GM12872 (cell line): Measurements from ENCODE around the gene FHIP1A.

Experiments
- CTCF ChIP-seq: IDR thresholded peaks from 3 replicates; pipeline ENCODE4 v1.5.1; 2011; ENCODE audit warnings: low read depth, mild to moderate bottlenecking, low read length, moderate library complexity; ENCODE audit not compliant: insufficient read depth

Gene FHIP1A

GRCh38 chr4:151420250-151420807 is 11.4 kb downstream of the FHIP1A start:
- no peak for TF ChIP-seq CTCF

- TF ChIP-seq CTCF: no peak
These were observed 13.9 kb downstream of the FHIP1A start for GRCh38 chr4:151422854-151423253.

- no peak for TF ChIP-seq CTCF
These were observed 17.5 kb downstream of the FHIP1A start for GRCh38 chr4:151426513-151426912.

GRCh38 chr4:151427266-151427665 is 18.3 kb downstream of the FHIP1A start:
- TF ChIP-seq CTCF: no peak

GRCh38 chr4:151428346-151428745 is 19.4 kb downstream of the FHIP1A start:
- no peak for TF ChIP-seq CTCF

GRCh38 chr4:151429957-151430570 is 21.1 kb downstream of the FHIP1A start:
- no peak for TF ChIP-seq CTCF

- no peak for TF ChIP-seq CTCF
These were observed 21.9 kb downstream of the FHIP1A start for GRCh38 chr4:151430740-151431457.
